Stimulated activated naive CD8-positive, alpha-beta T cell treated with anti-CD3 and anti-CD28 coated beads, Interleukin-15, amount 100 ng/mL, for 72 hours (primary cell): Measurements from ENCODE around the gene BPIFB3.

Experiments used
- ATAC-seq: fragments of 150-1000 bp; cut with Tn5 transposase; 2 replicates; pipeline ENCODE4 v1.10.0; 2021; ENCODE audit warnings: mild to moderate bottlenecking, moderate library complexity
- DNase-seq, 2 donors: peaks; one replicate each; pipeline ENCODE4 v3.0.0; 2021 to 2022
- H3K27ac Mint-ChIP-seq, 2 donors: one replicate each; pipeline ENCODE4 v1.8.0; 2022; ENCODE audit warnings: mild to moderate bottlenecking in 2 of 2, mixed read lengths in 2 of 2, moderate library complexity in 2 of 2
- H3K27me3 Mint-ChIP-seq: one replicate; pipeline ENCODE4 v1.8.0; 2022; ENCODE audit warnings: mixed read lengths
- H3K4me1 Mint-ChIP-seq: one replicate; pipeline ENCODE4 v1.8.0; 2022; ENCODE audit warnings: mild to moderate bottlenecking, mixed read lengths
- H3K4me3 Mint-ChIP-seq, 2 donors: one replicate each; pipeline ENCODE4 v1.8.0; 2022; ENCODE audit warnings: mild to moderate bottlenecking in 2 of 2, mixed read lengths in 2 of 2, moderate library complexity in 1 of 2
- H3K9me3 Mint-ChIP-seq, 2 donors: one replicate each; pipeline ENCODE4 v1.8.0; 2022; ENCODE audit warnings: mixed read lengths in 2 of 2

The BPIFB3 gene

DNA sequence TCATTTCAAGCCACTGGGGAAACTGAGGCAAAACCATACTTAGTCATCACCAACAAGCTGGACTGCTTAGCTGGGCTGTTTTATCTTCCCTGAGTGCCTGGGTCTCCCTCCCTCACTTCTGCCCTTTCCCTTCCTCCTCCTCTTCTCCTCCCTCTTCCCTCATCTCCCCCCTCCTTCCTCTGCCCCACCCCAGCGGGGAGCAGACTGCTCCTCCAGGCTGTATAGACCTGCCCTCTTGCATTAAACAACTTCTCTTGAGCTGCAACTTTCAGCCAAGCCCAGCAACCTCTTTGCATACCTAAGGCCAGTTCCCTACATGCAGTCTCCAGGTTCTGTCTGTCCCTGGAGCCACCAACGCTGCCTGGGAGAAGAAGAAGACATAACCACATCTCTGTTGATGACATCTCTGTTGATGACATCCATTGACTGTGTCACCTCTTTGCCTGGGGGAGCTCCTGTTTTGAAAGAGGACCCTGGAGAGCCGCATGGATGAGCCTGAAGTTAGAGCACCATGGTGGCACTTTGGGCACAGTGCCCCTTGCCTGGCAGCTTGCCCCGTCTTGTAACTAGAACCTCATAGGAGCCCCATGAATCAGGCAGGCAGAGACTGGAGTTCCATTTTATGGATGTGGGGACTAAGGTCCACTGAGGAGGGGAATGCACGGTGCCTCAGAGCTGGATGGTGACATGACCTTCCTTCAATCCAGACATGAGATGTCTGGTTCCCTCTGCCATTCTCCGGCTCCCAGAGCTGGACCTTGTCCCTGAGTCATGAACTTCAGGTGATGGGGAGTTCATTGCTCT is 30.1 kb upstream of the BPIFB3 start:
- H3K9me3 Mint-ChIP-seq = no peaks in the 10 kb centered on the region
- no peaks in the 10 kb centered on the region for H3K27me3 Mint-ChIP-seq
- DNase-seq = no peak
- H3K27ac Mint-ChIP-seq = no peak overlapping the region
- no peak for ATAC-seq
- no peaks in the 10 kb centered on the region for H3K4me1 Mint-ChIP-seq
- H3K4me3 Mint-ChIP-seq = no peak overlapping the region

DNA sequence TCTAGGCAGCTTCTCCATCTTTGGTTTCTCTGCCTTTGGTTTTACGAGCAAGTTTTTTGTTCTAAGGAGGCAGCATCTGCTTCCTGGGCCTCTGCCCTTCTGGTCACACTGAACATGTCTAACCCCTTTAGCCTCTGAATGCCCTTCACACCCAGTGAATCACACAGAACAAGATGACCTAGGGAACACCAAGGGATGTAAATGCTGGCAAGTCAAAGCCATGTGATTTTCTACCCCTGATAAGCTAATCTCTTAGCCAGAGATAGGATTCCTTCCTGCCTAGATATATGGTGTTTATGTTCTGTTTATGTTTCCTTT is 29.5 kb upstream of the BPIFB3 start:
- ATAC-seq = no peak
- Mint-ChIP-seq H3K4me3 (no peak overlapping the region), H3K27ac (no peak overlapping the region), H3K27me3 (no peaks in the 10 kb centered on the region), H3K9me3 (no peaks in the 10 kb centered on the region), H3K4me1 (no peaks in the 10 kb centered on the region)
- no peak for DNase-seq

DNA sequence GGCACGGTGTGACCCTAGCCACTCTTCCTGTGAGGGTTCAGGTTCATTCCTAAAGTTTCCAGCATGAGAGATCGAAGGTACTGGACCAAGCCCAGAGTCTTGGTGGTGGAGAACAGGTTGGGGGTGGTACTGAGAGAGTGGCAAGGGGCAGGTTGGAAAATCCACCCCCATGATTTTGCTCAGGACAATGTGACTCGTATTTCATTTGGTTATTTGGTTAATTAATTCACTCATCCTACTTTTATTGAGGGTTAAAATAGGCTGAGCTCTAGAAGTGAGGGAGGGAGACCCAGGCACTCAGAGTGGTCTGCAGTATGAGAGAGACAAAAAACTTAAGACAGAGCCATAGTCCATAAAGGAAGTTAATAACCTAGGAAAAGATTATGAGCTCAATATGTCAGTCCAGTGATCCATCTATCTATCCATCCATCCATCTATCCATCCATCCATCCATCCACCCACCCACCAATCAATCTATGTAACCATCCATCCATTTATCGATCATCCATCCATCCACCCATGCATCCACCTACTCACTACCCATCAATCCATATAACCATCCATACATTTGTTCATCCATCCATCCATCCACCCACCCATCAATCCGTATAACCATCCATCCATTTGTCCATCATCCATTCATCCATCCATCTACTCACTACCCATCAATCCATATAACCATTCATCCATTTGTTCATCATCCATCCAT is 28.9 kb upstream of the BPIFB3 start:
- Mint-ChIP-seq H3K4me3 (no peak overlapping the region), H3K27me3 (no peaks in the 10 kb centered on the region), H3K4me1 (no peaks in the 10 kb centered on the region), H3K27ac (no peak overlapping the region), H3K9me3 (no peaks in the 10 kb centered on the region)
- DNase-seq (no peak), ATAC-seq (no peak)

DNA sequence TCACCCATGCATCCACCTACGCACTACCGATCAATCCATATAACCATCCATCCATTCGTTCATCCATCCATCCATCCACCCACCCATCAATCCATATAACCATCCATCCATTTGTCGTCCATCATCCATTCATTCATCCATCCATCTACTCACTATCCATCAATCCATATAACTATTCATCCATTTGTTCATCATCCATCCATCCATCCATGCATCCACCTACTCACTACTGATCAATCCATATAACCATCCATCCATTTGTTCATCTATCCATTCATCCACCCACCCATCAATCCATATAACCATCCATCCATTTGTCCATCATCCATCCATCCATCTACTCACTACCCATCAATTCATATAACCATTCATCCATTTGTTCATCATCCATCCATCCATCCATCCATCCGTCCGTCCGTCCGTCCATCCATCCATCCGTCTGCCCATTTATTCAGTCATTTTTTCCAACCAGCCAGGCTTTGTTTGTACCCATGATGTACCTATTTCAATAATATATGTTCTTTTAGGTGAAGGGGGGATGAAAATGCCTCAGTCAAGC is 28.3 kb upstream of the BPIFB3 start:
- Mint-ChIP-seq H3K9me3 (no peaks in the 10 kb centered on the region), H3K27ac (no peak overlapping the region), H3K27me3 (no peaks in the 10 kb centered on the region), H3K4me1 (no peaks in the 10 kb centered on the region), H3K4me3 (no peak overlapping the region)
- ATAC-seq = no peak
- DNase-seq = no peak

DNA sequence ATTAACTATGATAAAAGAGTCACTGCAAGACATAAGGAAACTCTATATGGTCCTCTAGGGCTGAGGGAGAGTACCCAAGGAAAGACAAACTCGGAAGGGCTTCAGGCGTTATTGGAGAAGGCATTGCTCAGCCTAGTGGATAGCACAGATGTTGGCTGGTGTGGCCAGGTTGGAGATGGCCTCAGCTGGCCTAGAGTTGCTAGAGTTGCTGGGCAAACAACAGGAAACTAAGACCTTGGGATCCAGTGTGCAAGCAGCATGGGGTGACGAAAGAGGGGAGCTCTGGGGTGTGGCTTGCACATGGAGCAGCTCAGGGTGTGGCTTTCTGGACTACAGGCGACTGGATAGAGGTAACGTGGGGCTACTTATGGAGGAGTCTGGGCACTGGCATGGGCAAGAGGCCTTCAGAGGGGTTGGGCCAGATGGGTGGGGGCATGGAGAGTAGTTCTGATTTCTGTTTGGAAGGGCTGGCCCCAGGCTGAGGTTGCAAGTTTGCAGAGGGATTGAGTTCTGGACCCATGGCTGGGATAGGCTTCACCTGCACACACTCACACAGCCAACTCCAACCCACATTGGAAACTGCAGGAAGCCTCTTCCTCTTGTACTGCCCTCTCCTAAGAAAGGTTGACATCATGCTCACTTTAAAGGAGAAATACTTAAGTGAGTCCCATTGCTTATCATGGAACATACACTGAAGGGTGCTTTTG is 27.5 kb upstream of the BPIFB3 start:
- Mint-ChIP-seq H3K4me1 (no peaks in the 10 kb centered on the region), H3K27me3 (no peaks in the 10 kb centered on the region), H3K9me3 (no peaks in the 10 kb centered on the region), H3K4me3 (no peak overlapping the region), H3K27ac (no peak overlapping the region)
- no peak for ATAC-seq
- no peak for DNase-seq

DNA sequence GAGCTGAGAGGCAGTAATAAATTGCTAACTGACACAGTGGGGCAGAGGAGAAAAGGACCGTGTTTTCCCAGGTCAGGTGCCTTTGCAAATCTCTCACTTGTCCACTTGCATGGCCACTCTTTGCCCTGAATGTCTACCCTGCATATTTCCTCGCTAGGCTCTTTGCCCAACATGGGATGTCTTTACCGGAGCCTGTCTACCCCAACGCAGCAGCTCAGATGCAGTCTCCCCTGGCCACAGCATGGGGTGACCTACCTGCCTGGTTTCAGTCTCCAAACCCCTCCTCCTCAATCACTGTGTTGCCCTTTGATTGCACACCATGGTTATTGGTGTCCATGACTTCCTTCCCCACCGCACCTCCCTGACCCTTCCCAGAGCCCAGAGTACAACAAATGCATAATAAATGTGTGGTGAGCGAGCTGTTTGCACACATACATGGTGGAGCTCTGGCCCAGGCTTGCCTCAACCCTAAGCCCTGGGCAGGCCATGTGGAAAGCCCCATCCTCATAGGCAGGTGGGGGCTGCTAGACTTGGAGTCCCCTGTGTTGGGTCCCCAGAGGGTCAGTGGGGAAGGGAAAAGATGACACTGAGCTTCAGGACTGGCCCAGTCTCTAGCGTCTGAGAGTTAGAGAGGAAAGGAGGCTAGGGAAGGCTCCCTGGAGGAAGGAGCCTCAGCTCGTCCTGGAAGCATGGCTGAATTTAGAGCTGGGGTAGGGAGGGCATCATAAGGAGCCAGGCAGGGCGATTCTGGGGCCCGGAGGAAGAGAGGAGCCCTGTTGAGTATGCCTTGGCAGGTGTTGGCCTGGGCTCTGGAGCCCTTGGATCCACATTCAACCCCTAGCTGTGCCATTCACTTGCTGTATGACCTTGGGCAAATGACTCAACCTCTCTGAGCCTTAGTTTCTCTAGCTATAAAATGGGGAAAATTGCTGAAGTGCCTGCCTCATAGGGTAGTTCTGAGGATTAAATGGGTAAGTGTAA is 26.6 kb upstream of the BPIFB3 start:
- Mint-ChIP-seq H3K4me3 (no peak overlapping the region), H3K27me3 (no peaks in the 10 kb centered on the region), H3K9me3 (no peaks in the 10 kb centered on the region), H3K4me1 (no peaks in the 10 kb centered on the region), H3K27ac (no peak overlapping the region)
- no peak for ATAC-seq
- DNase-seq = no peak

DNA sequence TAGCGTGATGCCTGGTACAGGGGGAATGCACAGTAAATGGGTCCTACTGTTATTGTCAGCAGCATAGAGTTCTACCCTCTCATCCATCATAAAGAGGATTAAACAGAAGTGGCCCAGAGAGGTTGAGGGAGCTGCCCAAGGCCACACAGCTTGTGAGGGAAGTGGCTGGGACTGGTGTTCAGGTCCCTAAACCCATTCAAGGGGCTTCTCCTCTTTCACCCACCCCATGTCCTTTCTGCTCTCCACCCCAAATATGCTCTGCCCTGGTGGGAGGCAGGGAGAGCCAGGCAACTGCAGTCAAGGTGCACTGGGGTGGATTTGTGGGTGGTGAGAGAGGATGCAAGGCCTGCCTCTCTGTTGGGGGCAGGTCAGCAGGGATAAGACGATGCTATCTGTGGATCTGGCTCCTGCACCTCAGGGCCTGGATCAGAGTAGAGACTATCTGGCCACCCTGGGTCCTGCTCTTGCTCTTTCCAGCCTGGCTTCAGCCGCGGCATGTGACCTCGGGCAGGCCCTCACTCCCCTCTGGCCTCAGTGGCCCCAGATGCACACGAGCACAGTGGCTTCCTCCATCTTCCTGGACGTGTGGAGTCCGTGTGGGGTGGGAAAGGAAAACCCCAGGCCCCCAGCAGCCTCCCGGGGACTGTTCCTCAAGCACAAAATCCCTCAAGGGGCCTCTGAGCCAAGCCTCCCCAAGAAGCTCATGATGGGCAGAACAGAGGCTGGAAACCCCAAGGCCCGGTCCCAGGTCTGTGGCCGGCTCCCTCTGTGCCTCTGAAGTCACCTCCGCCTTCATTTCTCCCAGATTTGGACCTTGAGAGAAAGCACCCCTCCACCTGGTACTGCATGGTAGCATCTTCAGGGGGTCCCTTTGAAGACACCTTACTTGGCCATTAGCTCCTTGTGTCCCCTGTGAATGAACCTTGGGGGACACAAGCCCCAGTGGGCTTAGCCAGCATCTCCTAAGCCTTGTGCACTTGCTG is 25.6 kb upstream of the BPIFB3 start:
- Mint-ChIP-seq H3K27me3 (no peaks in the 10 kb centered on the region), H3K27ac (no peak overlapping the region), H3K4me3 (no peak overlapping the region), H3K9me3 (peaks cover 5 to 8% of the 10 kb centered on the region in 2 donors), H3K4me1 (no peaks in the 10 kb centered on the region)
- no peak for ATAC-seq
- no peak for DNase-seq

DNA sequence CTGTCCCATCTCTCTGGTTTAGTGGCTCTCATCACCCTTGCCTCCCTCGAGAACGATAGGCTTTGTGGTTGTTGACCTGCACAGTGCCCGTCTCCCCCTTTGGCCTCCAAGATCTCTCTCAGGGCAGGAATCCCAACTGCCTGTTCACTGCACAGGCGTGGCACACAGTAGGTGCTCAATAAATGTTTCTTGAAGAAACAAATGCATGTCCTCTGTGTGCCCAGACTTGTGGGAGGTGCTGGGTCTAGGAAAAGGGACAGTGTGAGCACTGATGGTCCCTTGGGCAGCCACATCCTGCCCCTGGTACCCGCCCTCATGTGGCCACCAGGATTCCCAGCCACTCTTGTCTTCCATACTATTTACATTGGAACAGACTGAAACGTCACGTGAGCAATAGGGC is 24.8 kb upstream of the BPIFB3 start:
- Mint-ChIP-seq H3K4me1 (no peaks in the 10 kb centered on the region), H3K4me3 (no peak overlapping the region), H3K27me3 (no peaks in the 10 kb centered on the region), H3K27ac (no peak overlapping the region), H3K9me3 (peaks cover 8 to 11% of the 10 kb centered on the region in 2 donors)
- ATAC-seq (no peak), DNase-seq (no peak)

DNA sequence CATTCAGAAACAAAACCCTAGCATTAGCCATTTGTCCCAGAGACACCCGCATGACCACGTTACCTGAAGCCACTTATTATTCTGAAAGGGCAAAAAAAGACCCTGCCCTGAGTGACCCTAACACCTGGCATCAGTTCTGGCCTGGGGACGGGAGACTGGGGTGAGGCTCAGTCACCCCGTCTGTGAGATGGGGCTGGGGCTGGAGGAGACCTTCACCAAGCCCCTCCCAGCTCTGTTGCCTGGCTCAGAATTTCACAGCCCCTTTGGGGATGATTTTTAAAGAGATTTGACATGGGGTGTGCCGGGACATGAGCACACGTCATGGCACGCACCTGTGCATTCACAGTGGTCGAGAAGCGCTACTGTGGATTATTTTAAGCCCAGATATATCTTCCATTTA is 23.6 kb upstream of the BPIFB3 start:
- DNase-seq (no peak), ATAC-seq (no peak)
- Mint-ChIP-seq H3K27ac (no peak overlapping the region), H3K9me3 (peaks cover 8 to 11% of the 10 kb centered on the region in 2 donors), H3K4me3 (no peak overlapping the region), H3K27me3 (no peaks in the 10 kb centered on the region), H3K4me1 (no peaks in the 10 kb centered on the region)

DNA sequence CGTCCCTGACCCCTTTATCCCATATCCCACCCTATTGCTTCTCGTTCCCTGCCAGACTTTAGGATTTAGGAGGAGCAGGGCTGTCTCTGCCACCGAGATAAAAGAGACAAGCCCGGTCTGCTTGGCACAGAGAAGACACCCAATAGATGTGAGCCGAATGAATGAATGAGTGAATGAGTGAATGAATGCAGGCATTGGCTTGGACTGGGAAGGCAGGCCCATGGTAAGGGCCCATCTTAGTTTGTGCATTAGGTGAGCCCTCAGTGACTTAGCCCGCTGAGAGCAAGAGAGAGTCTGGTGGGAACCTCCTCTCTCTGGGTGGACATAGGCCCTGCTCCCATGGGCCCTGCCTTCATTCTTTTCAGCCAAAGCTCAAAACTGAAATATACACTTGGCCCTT is 23.1 kb upstream of the BPIFB3 start:
- Mint-ChIP-seq H3K27ac (no peak overlapping the region), H3K4me1 (no peaks in the 10 kb centered on the region), H3K9me3 (peaks cover 8 to 11% of the 10 kb centered on the region in 2 donors), H3K27me3 (no peaks in the 10 kb centered on the region), H3K4me3 (no peak overlapping the region)
- DNase-seq = no peak
- ATAC-seq = no peak

DNA sequence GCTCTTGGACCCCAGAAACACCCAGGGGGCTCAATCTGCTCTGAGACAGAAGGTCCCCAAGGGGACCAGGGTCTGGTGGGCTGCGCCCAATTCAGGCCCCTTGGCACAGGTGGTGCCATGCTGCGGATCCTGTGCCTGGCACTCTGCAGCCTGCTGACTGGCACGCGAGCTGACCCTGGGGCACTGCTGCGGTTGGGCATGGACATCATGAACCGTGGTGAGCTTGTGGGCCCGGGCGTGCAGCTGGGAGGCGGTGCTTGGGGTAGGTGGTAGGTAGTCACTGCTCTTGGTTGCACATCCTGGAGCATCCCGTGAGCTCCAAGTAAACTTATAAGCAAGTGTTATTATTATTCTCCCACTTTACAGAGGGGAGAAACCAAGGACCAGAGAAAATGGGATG is 22.2 kb upstream of the BPIFB3 start, which contains the start of gene BPIFB6:
Gene BPIFB6, plus strand, starts transcription at position 118 of the 400 bp plus-strand sequence. Its CDS starts 0 bp downstream, at position 118.
- Mint-ChIP-seq H3K4me1 (no peaks in the 10 kb centered on the region), H3K9me3 (peaks cover 8 to 11% of the 10 kb centered on the region in 2 donors), H3K4me3 (no peak within 1 kb of the TSS), H3K27ac (no peak within 1 kb of the TSS), H3K27me3 (no peaks in the 10 kb centered on the region)
- no peak for ATAC-seq
- DNase-seq = no peak

DNA sequence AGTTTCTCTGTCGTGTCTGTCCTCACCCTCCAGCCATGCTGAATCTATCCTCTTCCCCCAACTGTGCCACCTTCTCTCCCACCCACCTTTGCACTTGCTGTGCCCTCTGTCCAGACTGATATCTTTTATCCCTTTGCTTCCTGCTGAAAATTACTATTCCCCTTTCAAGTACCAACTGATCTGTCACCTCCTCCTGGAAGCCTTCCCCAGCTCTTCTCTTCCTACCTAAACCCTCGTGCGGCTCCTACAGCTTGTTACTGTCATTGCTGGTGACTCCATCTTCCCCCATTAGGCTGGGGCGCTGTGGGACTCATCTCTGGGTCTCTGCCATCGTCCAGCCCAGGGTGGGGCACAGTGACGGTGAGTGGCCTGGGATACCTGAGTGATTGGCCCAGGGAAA is 21.1 kb upstream of the BPIFB3 start:
- DNase-seq = no peak
- no peaks in the 10 kb centered on the region for H3K4me1 Mint-ChIP-seq
- peaks cover 8 to 12% of the 10 kb centered on the region in 2 donors for H3K9me3 Mint-ChIP-seq

DNA sequence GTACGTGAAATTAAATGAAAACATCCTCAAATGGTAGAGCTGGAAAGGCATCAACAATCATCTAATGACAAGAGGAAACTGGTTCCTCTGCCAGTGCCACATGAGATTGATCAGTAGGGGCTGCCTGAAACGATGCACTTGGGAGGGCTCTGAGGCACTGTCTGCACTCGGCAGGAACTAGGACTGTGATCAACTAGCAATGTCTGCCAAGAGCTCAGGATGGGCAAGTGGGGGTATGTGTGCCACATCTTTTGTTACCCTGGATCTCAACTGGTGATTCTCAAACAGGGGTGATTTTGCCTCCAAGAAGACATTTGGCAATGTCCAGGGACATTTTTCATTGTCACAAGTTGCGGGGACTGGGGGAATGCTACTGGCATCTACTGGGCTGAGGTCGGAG is 20.3 kb upstream of the BPIFB3 start:
- no peaks in the 10 kb centered on the region for H3K4me1 Mint-ChIP-seq
- H3K27ac Mint-ChIP-seq = no peak overlapping the region
- DNase-seq (no peak), ATAC-seq (no peak)
- H3K4me3 Mint-ChIP-seq = no peak overlapping the region
- H3K9me3 Mint-ChIP-seq = peaks cover 15 to 20% of the 10 kb centered on the region in 2 donors
- H3K27me3 Mint-ChIP-seq = no peaks in the 10 kb centered on the region

More for the DNA sequence above, 21.1 kb upstream of the BPIFB3 start:
- Mint-ChIP-seq H3K4me3 (no peak overlapping the region), H3K27ac (no peak overlapping the region), H3K27me3 (no peaks in the 10 kb centered on the region)
- no peak for ATAC-seq

DNA sequence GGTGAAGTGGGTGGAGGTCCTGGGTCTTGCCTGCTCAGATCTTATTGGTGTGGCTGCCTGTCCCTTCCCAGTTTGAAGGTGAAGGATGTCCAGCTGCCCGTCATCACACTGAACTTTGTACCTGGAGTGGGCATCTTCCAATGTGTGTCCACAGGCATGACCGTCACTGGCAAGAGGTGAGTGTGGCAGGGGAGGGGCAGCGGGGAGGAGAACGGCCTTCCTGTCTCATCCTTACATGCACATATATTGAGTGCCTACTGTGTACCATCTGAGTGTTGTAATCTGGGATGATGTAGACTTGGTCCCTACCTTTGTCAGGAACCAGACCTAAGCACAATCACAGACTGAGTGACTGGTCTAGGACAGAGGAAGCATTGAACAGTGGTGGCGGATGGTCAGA is 19.6 kb upstream of the BPIFB3 start:
- DNase-seq (no peak), ATAC-seq (no peak)
- H3K27ac Mint-ChIP-seq = no peak overlapping the region
- H3K4me1 Mint-ChIP-seq = no peaks in the 10 kb centered on the region
- no peaks in the 10 kb centered on the region for H3K27me3 Mint-ChIP-seq
- H3K9me3 Mint-ChIP-seq = peaks cover 15 to 25% of the 10 kb centered on the region in 2 donors
- no peak overlapping the region for H3K4me3 Mint-ChIP-seq
